Measurements from ENCODE around the gene HNRNPC. TPM values are rescaled to one million over a fixed set of nuclear protein-coding genes. Genes with fewer than 3 reads are reported as not detected.

The HNRNPC gene
- total and polyA plus RNA-seq, 12 donors: 227 to 358 (median 269) TPM

DNA sequence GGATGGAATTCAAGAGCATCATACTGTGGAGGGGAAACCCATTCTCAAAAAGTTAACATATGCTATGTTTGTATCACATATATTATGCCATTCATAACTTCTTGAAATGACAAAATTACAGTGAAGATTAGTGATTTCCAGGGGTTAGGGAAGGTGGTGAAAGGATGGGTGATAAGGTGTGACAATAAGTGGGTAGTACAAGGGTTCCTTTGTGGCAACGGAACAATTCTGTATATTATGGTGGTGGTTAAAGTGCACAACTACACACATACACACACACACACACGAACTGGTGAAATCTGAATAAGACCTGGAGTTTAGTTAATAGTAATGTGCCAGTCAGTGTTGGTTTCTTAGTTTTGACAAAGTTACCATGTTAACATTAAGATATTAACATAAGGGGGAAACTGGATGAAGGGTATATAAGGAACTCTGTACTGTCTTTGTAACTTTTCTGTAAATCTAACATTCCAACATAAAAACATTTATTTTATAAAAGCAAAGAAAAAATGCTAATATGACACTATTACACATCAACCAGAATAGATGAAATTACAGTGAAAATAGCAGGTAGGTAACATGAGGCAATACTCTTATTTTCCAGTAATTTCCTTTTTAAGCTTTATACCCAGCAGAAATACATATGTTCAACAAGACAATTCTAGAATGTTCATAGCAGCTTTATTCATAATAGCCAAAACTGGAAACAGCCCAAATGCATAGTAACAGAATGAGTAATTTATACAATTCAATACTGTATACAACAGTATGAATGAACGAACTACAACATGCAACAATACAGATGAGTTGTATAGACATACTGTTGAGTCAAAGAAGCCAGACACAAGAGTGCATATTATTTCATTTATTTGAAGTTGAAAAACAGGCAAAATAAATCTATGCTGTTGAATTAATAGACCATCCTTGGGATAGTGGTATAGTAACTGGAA lies 69.4 kb downstream of the HNRNPC start:
- ATAC-seq (no peak), DNase-seq (no peak)
- Histone ChIP-seq H3K4me3 (no peak overlapping the region), H3K27me3 (no peaks in the 10 kb centered on the region), H3K27ac (no peak overlapping the region), H3K9me3 (peaks cover 0 to 12% (median 0%) of the 10 kb centered on the region in 11 donors), H3K36me3 (peaks cover 0 to 28% (median 0%) of the 10 kb centered on the region in 9 donors), H3K4me1 (no peaks in the 10 kb centered on the region)
- 69 to 74% methylated on average over 3 of the region's 3 CpGs for whole genome bisulfite sequencing, 2 donors
- no peak for TF ChIP-seq CTCF (IDR thresholded peaks at IDR 0.05)
- intact Hi-C loops (cut with DNase I): no loop called here

DNA sequence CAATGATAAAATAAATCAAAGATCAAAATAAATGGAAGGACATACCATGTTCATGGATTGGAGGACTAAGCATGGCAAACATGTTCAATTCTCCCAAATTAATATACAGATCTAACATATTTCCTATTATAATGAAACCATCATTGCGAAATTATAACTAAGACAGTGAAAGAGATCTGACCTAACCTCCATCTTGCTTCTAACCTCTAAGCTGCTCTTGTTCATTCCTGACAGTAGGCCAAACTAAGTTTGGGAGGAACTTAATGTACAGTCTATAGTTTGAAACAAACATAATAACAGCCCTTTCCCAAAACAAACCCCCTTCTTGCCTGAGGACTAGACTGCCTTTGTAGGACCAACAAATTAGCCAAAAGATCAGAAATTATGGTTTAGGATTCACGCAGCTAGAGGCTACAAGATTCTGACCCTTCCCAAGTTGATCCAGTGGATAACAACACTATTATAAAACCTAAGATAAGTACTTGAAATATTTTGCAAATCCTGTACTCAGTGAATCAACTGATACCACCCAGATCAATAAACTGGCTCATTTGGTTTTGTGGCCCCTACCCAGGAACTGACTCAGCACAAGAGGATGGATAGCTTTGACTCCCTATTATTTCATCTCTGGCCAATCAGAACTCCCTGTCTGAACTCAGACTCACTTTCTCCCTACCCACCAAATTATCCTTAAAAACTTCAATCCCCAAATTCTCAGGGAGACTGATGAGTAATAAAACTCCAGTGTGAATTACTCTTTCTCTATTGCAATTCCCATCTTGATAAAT lies 71.6 kb downstream of the HNRNPC start:
- 93 to 94% methylated on average over 2 of the region's 2 CpGs for WGBS, 2 donors
- Histone ChIP-seq H3K27ac (no peak overlapping the region), H3K4me1 (peaks cover 0 to under 1% (median 0%) of the 10 kb centered on the region in 9 donors), H3K9me3 (peaks cover 0 to 12% (median 0%) of the 10 kb centered on the region in 11 donors), H3K4me3 (no peak overlapping the region), H3K27me3 (no peaks in the 10 kb centered on the region), H3K36me3 (peaks cover 0 to 7% (median 0%) of the 10 kb centered on the region in 9 donors)
- DNase-seq: no peak
- TF ChIP-seq CTCF (IDR thresholded peaks at IDR 0.05): no peak
- no peak for ATAC-seq
- intact Hi-C loops (cut with DNase I): no loop called here

DNA sequence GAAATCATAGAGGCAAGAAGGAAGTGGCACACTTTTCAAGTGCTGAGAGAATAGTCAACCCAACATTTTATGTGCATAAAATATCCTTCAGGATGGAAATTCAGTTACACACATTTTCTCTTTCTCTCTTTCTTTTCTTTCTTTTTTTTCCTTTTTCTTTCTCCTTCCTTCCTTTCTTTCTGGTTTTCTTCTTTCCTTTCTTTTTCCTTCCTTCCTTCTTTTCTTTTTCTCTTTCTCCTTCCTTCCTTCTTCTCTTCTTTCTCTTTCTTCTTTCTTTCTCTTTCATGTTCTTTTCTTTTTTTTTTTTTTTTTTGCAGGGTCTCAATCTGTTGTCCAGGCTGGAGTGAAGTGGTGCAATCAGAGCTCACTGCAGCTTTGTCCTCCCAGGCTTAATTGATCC lies 74.6 kb downstream of the HNRNPC start:
- Histone ChIP-seq H3K9me3 (peaks cover 0 to 12% (median 0%) of the 10 kb centered on the region in 11 donors), H3K4me3 (no peak overlapping the region), H3K4me1 (peaks cover 0 to 14% (median 3%) of the 10 kb centered on the region in 9 donors), H3K36me3 (no peaks in the 10 kb centered on the region), H3K27me3 (no peaks in the 10 kb centered on the region), H3K27ac (no peak overlapping the region)
- no peak for TF ChIP-seq CTCF (IDR thresholded peaks at IDR 0.05)
- DNase-seq: no peak
- no peak for ATAC-seq
- intact Hi-C loops (cut with DNase I): no loop called here

- peak in 3 of 8 donors; percentile 10 to 21 (median 13) for ATAC-seq
- no peak for TF ChIP-seq CTCF (IDR thresholded peaks at IDR 0.05)
- intact Hi-C loops (cut with DNase I): no loop called here
Observed at GRCh38 chr14:21192875-21193535, 76.2 kb downstream of the HNRNPC start.

More at GRCh38 chr14:21192875-21193535, 76.2 kb downstream of the HNRNPC start:
- no peak overlapping the region for H3K4me3 ChIP-seq
- no peak overlapping the region for H3K27ac ChIP-seq
- no peaks in the 10 kb centered on the region for H3K36me3 ChIP-seq
- H3K27me3 ChIP-seq: no peaks in the 10 kb centered on the region
- peaks cover 0 to 14% (median 3%) of the 10 kb centered on the region in 9 donors for H3K4me1 ChIP-seq
- no peak for DNase-seq
- 84 to 88% methylated on average over 7 of the region's 7 CpGs for WGBS, 2 donors
- H3K9me3 ChIP-seq: peaks cover 0 to 12% (median 0%) of the 10 kb centered on the region in 11 donors
